HepG2 (cell line): Measurements from ENCODE around the gene ALG14. TPM values are rescaled to one million over a fixed set of nuclear protein-coding genes. Genes with fewer than 3 reads are reported as not detected.

Source experiments
- CREB3 ChIP-seq: sonication (generic); formaldehyde crosslinking; IDR thresholded peaks from 2 replicates; pipeline ENCODE4 v1.5.0; 2020; ENCODE audit warnings: missing genetic modification reagents
- KLF6 ChIP-seq: IDR thresholded peaks from 2 replicates; pipeline ENCODE4 v1.8.0; 2016; ENCODE audit warnings: missing biosample characterization, missing genetic modification reagents
- MAF1 ChIP-seq: sonication (generic); formaldehyde crosslinking; IDR thresholded peaks from 2 replicates; pipeline ENCODE4 v1.5.0; 2020; ENCODE audit warnings: missing genetic modification reagents, borderline replicate concordance
- MIXL1 ChIP-seq: IDR thresholded peaks from 2 replicates; pipeline ENCODE4 v1.6.1; 2016
- MYC ChIP-seq: sonication (generic); formaldehyde crosslinking; IDR thresholded peaks from 2 replicates; pipeline ENCODE4 v1.9.0; 2021; ENCODE audit warnings: missing genetic modification reagents, borderline replicate concordance
- MZF1 ChIP-seq: sonication (generic); formaldehyde crosslinking; IDR thresholded peaks from 2 replicates; pipeline ENCODE4 v1.8.1; 2023; ENCODE audit warnings: mild to moderate bottlenecking, missing genetic modification reagents, borderline replicate concordance
- RERE ChIP-seq: IDR thresholded peaks from 2 replicates; pipeline ENCODE4 v1.6.1; 2016; ENCODE audit warnings: low read depth, missing genetic modification reagents, missing compliant biosample characterization
- TAF1 ChIP-seq: sonication (generic); formaldehyde crosslinking; IDR thresholded peaks from 2 replicates; pipeline ENCODE4 v1.4.0; 2020; ENCODE audit warnings: missing genetic modification reagents
- ZBTB43 ChIP-seq: sonication (generic); formaldehyde crosslinking; conservative IDR thresholded peaks from 2 replicates; pipeline ENCODE4 v1.4.0; 2020; ENCODE audit warnings: missing genetic modification reagents
- ZFP36 ChIP-seq: fragments of 150-350 bp; IDR thresholded peaks from 2 replicates; pipeline ENCODE4 v1.6.1; 2018; ENCODE audit warnings: borderline replicate concordance, low read length, low read depth; ENCODE audit not compliant: partially characterized antibody
- ZGPAT ChIP-seq: IDR thresholded peaks from 2 replicates; pipeline ENCODE4 v1.6.1; 2016; ENCODE audit warnings: mild to moderate bottlenecking
- ZNF230 ChIP-seq: sonication (generic); formaldehyde crosslinking; IDR thresholded peaks from 2 replicates; pipeline ENCODE4 v1.4.0; 2020; ENCODE audit warnings: mild to moderate bottlenecking, missing genetic modification reagents
- ZNF549 ChIP-seq: sonication (generic); formaldehyde crosslinking; IDR thresholded peaks from 2 replicates; pipeline ENCODE4 v1.5.0; 2020; ENCODE audit warnings: missing genetic modification reagents
- ZNF570 ChIP-seq: sonication (generic); formaldehyde crosslinking; IDR thresholded peaks from 2 replicates; pipeline ENCODE4 v1.4.0; 2020; ENCODE audit warnings: mild to moderate bottlenecking, missing genetic modification reagents, borderline replicate concordance
- ZSCAN21 ChIP-seq: sonication (generic); formaldehyde crosslinking; IDR thresholded peaks from 2 replicates; pipeline ENCODE4 v1.8.0; 2022; ENCODE audit warnings: mild to moderate bottlenecking, missing genetic modification reagents, moderate library complexity, borderline replicate concordance
- polyA plus RNA-seq, 8 experiments: library from polyadenylated mRNA; depleted of rRNA in 3 of 8; stranded (reverse) in 7 of 8; unstranded in 1 of 8; fragments of >200 nt; fragmentation: Illumina TruSeq in 4 of 8; extraction: Trizol in 4 of 8; gene quantifications; 2 replicates each; pipeline versions ENCODE4 v1.2.1 to v1.2.3, GENCODE V29; 2011 to 2016; ENCODE audit warnings: low read depth in 4 of 8, missing spikeins in 1 of 8, mixed read lengths in 1 of 8; ENCODE audit not compliant: insufficient read depth in 1 of 8
- total RNA-seq, 5 experiments: library from RNA; depleted of rRNA; stranded (reverse); fragments of >200 nt; fragmentation: Illumina TruSeq; extraction: Trizol; gene quantifications; 2 replicates each; pipeline ENCODE4 v1.2.3, GENCODE V29; 2016; ENCODE audit warnings: low read depth in 1 of 5

The ALG14 gene
- total and polyA plus RNA-seq, 2 of the 13 experiments (the other 11 are each of a cell fraction or from before 2014, with no cell fraction given), result 4.5 to 12.7 TPM

GRCh38 chr1:95072532-95073419, at the start of gene ALG14 (continued):
- TF ChIP-seq RERE (no peak), ZNF570 (CRISPR knock-in tag) (no peak), MAF1 (CRISPR knock-in tag) (peak; percentile 46; the same call in 1 of the 2 replicates), TAF1 (peak; percentile 76), ZNF549 (CRISPR knock-in tag) (no peak), ZBTB43 (0 out of 2 replicates have a peak, but pooled peaks have one; percentile 45), MYC (CRISPR knock-in tag) (peak; percentile 88), CREB3 (peak; percentile 17; the same call in 1 of the 2 replicates), MZF1 (CRISPR knock-in tag) (no peak), ZGPAT (CRISPR knock-in tag) (peak; percentile 84), ZFP36 (no peak), MIXL1 (CRISPR knock-in tag) (peak; percentile 27; the same call in 1 of the 2 replicates), ZNF230 (peak; percentile 77; the same call in 1 of the 2 replicates), ZSCAN21 (peak; percentile 39; the same call in 1 of the 2 replicates), KLF6 (CRISPR knock-in tag) (peak; percentile 65; the same call in 1 of the 2 replicates)
